Measurements from ENCODE around the gene RIGI. TPM values are rescaled to one million over a fixed set of nuclear protein-coding genes. Genes with fewer than 3 reads are reported as not detected.

RIGI gene
- total RNA-seq, 3 donors from 2014 or later = 13.4 to 20.9 (median 14.2) TPM

DNA sequence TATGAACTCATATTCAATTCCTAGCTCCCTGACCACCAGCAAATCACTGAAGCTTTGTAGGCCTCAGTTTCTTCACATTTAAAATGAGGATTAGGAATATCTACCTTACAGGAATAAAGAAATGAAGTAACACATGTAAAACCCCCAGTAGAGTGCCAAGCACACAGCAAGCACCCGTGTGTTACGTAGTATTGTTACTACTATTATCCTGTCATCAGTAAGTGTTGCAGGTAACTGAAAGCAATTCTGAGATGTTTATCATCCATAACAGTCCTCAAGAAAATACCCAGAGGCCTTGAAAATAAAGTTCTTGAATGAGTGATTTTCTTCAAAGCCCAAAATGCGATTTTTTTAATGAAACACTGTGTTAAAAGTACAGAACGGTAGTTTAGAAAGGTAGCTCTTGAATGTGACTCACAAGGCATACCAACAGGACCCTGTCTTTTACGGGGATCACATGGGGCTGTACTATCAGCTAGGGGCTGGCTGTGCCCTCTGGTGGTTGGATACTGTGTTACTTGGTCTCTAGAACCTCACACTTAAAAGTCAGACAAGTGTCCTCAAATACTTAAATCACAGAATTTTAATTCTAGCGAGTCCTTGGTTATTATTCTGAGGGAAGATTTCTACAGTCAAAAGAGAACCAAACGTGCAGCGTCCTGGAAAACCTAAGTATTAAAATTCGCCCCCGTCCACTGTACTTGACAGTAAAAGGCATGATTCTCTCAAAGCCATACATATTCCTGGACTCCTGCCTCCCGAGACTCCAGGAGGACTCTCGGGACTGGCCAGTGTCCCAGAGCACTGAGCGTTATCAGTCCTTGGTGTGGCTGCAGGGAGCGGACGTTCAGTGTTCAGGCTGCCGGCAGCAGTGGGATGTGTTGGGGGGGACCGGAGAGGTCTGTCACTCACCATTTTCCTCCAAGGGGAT lies 46.2 kb upstream of the RIGI start:
- H3K9me3 ChIP-seq = no peaks in the 10 kb centered on the region
- TF ChIP-seq CTCF (IDR thresholded peaks at IDR 0.05) = peak; percentile 19
- DNase-seq = peak; percentile 49 to 86 (median 61)
- intact Hi-C loops (cut with DNase I, micrococcal nuclease) = loop anchor here (5.0 to 10.0 kb wide), 2 partner anchors 47 to 195 kb away; partner anchors contain the start of gene RIGI (in 1 of the 2)
- H3K4me3 ChIP-seq = peak overlapping the region; percentile 87
- peak; percentile 91 for ATAC-seq
- H3K4me1 ChIP-seq (ENCODE audit: low read depth) = peaks cover 16% of the 10 kb centered on the region
- H3K36me3 ChIP-seq (ENCODE audit: low read depth) = no peaks in the 10 kb centered on the region

DNA sequence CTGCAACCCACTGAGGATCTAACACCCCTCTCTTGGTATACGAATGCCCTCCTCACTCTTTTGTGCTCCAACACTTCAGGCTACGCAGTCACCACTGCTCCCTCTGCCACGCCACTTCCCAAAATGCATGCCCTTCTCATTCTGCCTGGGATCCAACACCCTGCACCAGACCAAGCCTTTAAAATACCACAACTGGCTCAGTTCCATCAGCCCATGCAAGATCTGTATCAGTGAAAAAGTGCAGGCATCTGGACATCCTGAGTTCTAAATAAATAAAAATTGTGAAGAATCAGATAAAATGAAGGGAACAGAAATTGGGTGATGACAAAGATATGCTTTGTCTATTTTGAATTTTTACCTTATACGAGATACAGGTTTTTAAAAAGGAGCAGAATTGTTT lies 44.3 kb upstream of the RIGI start:
- intact Hi-C loops (cut with DNase I, micrococcal nuclease) = loop anchor here (5.0 to 10.0 kb wide), 2 partner anchors 45 to 193 kb away; partner anchors contain the start of gene RIGI (in 1 of the 2)
- DNase-seq = no peak
- no peak overlapping the region for H3K4me3 ChIP-seq

DNA sequence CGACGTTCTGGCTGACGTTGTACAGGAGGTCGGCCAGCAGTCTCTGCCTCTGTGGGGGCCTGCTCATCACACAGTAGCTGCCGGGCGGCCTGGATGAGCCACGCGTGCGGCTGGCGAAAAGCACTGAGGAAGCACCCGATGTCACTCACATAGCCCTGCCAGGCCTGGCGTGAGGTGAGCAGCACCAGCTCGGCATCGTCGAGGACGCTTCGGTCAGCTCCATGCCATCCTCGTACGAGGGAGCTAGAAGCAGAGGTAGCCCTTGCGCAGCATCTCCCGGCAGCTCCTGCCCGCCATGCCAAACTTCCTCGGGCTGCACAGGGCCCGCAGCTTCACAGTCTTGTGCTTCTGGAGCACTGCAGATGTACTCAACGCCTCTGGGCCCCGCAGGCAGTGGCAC lies 40.8 kb upstream of the RIGI start:
- H3K4me3 ChIP-seq = no peak overlapping the region
- intact Hi-C loops (cut with DNase I, micrococcal nuclease) = no loop called here
- ATAC-seq (no peak), DNase-seq (peak in 1 of 3 donors; percentile 49)
- TF ChIP-seq CTCF (IDR thresholded peaks at IDR 0.05) = no peak
- H3K4me1 ChIP-seq (ENCODE audit: low read depth) = peaks cover 10% of the 10 kb centered on the region
- H3K36me3 ChIP-seq (ENCODE audit: low read depth) = no peaks in the 10 kb centered on the region
- H3K9me3 ChIP-seq = no peaks in the 10 kb centered on the region

More for the DNA sequence above, 44.3 kb upstream of the RIGI start:
- Histone ChIP-seq H3K4me1 (ENCODE audit: low read depth) (peaks cover 16% of the 10 kb centered on the region), H3K36me3 (ENCODE audit: low read depth) (no peaks in the 10 kb centered on the region), H3K9me3 (no peaks in the 10 kb centered on the region)
- no peak for ATAC-seq
- no peak for TF ChIP-seq CTCF (IDR thresholded peaks at IDR 0.05)

- no peaks in the 10 kb centered on the region for H3K36me3 ChIP-seq (ENCODE audit: low read depth)
- no peaks in the 10 kb centered on the region for H3K9me3 ChIP-seq
- TF ChIP-seq CTCF (IDR thresholded peaks at IDR 0.05) = no peak
- intact Hi-C loops (cut with DNase I, micrococcal nuclease) = no loop called here
- H3K4me3 ChIP-seq = no peak overlapping the region
- DNase-seq (no peak), ATAC-seq (no peak)
- peaks cover 2% of the 10 kb centered on the region for H3K4me1 ChIP-seq (ENCODE audit: low read depth)
Observed at GRCh38 chr9:32565967-32566366, 40.0 kb upstream of the RIGI start.

DNA sequence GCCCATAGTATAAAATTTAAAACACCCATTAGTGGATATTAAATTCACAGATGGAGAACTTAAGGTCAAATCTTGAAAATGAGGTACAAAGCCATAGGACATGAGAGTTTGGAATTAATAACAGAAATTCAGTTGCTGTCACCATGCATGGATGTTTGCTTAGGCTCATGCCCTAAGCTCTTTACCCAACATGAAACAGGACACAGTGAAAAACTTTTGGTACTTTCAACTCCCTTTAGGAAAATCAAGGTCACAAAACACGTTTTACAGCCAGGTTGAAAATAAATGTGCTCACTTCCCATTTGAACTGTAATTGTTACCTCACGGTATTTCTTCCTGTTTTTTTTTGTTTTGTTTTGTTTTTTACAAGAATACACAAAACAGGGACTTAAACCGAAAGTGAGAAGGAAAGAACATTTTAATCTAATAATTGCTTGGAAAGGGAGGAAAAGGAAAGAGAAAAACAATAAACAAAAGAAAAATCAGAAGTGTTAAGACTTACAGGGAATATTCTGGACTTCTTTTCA lies 32.5 kb upstream of the RIGI start:
- intact Hi-C loops (cut with DNase I, micrococcal nuclease) = no loop called here
- no peaks in the 10 kb centered on the region for H3K4me1 ChIP-seq (ENCODE audit: low read depth)
- DNase-seq = no peak
- ATAC-seq = no peak
- H3K4me3 ChIP-seq = no peak overlapping the region
- H3K9me3 ChIP-seq = no peaks in the 10 kb centered on the region
- H3K36me3 ChIP-seq (ENCODE audit: low read depth) = no peaks in the 10 kb centered on the region
- TF ChIP-seq CTCF (IDR thresholded peaks at IDR 0.05) = no peak
